GM23338 (cell line): ENCODE measurements around the gene F8.

ENCODE experiments used
- CREB1 ChIP-seq: fragments of 250-450 bp; sonication (Bioruptor Pico); IDR thresholded peaks from 2 replicates; pipeline ENCODE4 v1.5.0; 2020; ENCODE audit warnings: low read depth, mild to moderate bottlenecking, moderate library complexity
- EZH2 ChIP-seq: fragments of 200-600 bp; sonication (generic); IDR thresholded peaks from one replicate; pipeline ENCODE4 v1.8.0; 2017; ENCODE audit warnings: antibody characterized with exemption, mild to moderate bottlenecking, low read depth; ENCODE audit not compliant: unreplicated experiment
- EZH2phosphoT487 ChIP-seq: fragments of 200-600 bp; sonication (generic); IDR thresholded peaks from one replicate; pipeline ENCODE4 v1.8.1; 2018; ENCODE audit warnings: antibody characterized with exemption; ENCODE audit not compliant: unreplicated experiment
- JUNB ChIP-seq: IDR thresholded peaks from one replicate; pipeline ENCODE4 v1.6.1; 2016; ENCODE audit warnings: antibody characterized with exemption; ENCODE audit not compliant: unreplicated experiment
- NANOG ChIP-seq: IDR thresholded peaks from 2 replicates; pipeline ENCODE4 v1.6.1; 2016; ENCODE audit warnings: antibody characterized with exemption, borderline replicate concordance
- POLR2AphosphoS5 ChIP-seq: IDR thresholded peaks from 2 replicates; pipeline ENCODE4 v1.6.1; 2016; ENCODE audit warnings: antibody characterized with exemption, low read depth
- ZNF114 ChIP-seq: fragments of 250-450 bp; sonication (Bioruptor Pico); IDR thresholded peaks from 2 replicates; pipeline ENCODE4 v1.5.0; 2020; ENCODE audit warnings: mild to moderate bottlenecking, moderate library complexity
- ZNF331 ChIP-seq: fragments of 250-450 bp; sonication (Bioruptor Pico); IDR thresholded peaks from 2 replicates; pipeline ENCODE4 v1.5.0; 2020; ENCODE audit warnings: low read depth, mild to moderate bottlenecking, moderate library complexity
- TF ChIP-seq, protein P1 (sequence below), 2 experiments: fragments of 200-600 bp in 1 of 2; sonication (generic) in 1 of 2; conservative IDR thresholded peaks; 2 replicates each; pipeline versions ENCODE4 v1.5.1 to v1.6.1; 2016 to 2017; ENCODE audit warnings: antibody characterized with exemption in 2 of 2, low read depth in 2 of 2, mild to moderate bottlenecking in 2 of 2, moderate library complexity in 1 of 2
- TF ChIP-seq, protein P2 (sequence below): IDR thresholded peaks from one replicate; pipeline ENCODE4 v1.6.1; 2018; ENCODE audit warnings: antibody characterized with exemption; ENCODE audit not compliant: unreplicated experiment
- TF ChIP-seq, protein P3 (sequence below): IDR thresholded peaks from 2 replicates; pipeline ENCODE4 v1.6.1; 2016; ENCODE audit warnings: antibody characterized with exemption

DNA sequence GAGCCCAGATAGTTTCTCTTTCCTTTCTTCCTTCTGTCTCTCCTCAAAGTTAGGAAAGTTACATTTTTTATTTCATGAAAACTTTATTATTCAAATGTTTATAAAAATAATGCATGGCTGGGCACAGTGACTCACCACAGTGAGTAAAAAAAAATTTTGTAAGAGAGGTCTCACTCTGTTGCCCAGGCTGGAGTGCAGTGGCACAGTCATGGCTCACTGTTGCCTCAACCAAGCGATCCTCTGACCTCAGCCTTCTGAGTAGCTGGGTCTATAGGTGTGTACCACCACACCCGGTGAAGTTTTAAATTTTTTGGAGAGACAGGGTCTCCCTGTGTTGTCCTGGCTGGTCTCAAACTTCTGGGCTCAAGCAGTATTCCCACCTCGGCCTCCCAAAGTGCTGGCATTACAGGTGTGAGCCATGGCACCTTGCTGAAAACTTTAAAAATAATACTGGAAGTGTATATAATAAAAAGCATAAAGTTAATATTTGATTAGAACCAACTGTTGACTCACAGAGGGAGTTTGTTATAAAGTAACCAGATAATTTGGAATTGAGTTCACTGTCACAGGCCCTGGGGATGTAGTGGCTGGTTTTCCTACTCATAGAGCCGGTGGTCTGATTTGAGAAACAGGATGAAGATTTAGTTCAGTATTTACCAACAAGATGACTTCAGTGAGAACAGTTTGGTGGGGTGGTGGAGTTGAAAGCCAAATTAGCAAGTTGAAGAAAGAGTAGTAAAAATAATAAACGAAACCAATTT is 30.4 kb upstream of the F8 start:
- no peak for TF ChIP-seq EZH2
- TF ChIP-seq, protein P1, sequence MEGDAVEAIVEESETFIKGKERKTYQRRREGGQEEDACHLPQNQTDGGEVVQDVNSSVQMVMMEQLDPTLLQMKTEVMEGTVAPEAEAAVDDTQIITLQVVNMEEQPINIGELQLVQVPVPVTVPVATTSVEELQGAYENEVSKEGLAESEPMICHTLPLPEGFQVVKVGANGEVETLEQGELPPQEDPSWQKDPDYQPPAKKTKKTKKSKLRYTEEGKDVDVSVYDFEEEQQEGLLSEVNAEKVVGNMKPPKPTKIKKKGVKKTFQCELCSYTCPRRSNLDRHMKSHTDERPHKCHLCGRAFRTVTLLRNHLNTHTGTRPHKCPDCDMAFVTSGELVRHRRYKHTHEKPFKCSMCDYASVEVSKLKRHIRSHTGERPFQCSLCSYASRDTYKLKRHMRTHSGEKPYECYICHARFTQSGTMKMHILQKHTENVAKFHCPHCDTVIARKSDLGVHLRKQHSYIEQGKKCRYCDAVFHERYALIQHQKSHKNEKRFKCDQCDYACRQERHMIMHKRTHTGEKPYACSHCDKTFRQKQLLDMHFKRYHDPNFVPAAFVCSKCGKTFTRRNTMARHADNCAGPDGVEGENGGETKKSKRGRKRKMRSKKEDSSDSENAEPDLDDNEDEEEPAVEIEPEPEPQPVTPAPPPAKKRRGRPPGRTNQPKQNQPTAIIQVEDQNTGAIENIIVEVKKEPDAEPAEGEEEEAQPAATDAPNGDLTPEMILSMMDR (conservative IDR thresholded peaks at IDR 0.05; ENCODE audit: low read depth in 2 of 2) = no peak
- TF ChIP-seq POLR2AphosphoS5 = no peak
- TF ChIP-seq, protein P2, sequence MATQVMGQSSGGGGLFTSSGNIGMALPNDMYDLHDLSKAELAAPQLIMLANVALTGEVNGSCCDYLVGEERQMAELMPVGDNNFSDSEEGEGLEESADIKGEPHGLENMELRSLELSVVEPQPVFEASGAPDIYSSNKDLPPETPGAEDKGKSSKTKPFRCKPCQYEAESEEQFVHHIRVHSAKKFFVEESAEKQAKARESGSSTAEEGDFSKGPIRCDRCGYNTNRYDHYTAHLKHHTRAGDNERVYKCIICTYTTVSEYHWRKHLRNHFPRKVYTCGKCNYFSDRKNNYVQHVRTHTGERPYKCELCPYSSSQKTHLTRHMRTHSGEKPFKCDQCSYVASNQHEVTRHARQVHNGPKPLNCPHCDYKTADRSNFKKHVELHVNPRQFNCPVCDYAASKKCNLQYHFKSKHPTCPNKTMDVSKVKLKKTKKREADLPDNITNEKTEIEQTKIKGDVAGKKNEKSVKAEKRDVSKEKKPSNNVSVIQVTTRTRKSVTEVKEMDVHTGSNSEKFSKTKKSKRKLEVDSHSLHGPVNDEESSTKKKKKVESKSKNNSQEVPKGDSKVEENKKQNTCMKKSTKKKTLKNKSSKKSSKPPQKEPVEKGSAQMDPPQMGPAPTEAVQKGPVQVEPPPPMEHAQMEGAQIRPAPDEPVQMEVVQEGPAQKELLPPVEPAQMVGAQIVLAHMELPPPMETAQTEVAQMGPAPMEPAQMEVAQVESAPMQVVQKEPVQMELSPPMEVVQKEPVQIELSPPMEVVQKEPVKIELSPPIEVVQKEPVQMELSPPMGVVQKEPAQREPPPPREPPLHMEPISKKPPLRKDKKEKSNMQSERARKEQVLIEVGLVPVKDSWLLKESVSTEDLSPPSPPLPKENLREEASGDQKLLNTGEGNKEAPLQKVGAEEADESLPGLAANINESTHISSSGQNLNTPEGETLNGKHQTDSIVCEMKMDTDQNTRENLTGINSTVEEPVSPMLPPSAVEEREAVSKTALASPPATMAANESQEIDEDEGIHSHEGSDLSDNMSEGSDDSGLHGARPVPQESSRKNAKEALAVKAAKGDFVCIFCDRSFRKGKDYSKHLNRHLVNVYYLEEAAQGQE = no peak
- no peak for TF ChIP-seq EZH2phosphoT487
- no peak for TF ChIP-seq ZNF331
- TF ChIP-seq, protein P3, sequence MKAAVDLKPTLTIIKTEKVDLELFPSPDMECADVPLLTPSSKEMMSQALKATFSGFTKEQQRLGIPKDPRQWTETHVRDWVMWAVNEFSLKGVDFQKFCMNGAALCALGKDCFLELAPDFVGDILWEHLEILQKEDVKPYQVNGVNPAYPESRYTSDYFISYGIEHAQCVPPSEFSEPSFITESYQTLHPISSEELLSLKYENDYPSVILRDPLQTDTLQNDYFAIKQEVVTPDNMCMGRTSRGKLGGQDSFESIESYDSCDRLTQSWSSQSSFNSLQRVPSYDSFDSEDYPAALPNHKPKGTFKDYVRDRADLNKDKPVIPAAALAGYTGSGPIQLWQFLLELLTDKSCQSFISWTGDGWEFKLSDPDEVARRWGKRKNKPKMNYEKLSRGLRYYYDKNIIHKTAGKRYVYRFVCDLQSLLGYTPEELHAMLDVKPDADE = no peak
- no peak for TF ChIP-seq ZNF114 (CRISPR knock-in tag)
- no peak for TF ChIP-seq NANOG
- TF ChIP-seq CREB1 (CRISPR knock-in tag) = no peak
- TF ChIP-seq JUNB = no peak
